Neuronal stem cell (in vitro differentiated cells): Measurements from ENCODE around the gene RING1.
A peak's percentile ranks its signal among the peaks of the same experiment; 100 is the strongest.

Experiments used
- DNase-seq: peaks from one replicate; pipeline ENCODE4 v3.0.0-alpha.2; 2013; ENCODE audit warnings: low spot score
- H2AFZ ChIP-seq: one replicate; pipeline ENCODE4 v1.6.1; 2013; ENCODE audit warnings: mild to moderate bottlenecking, low read length, inconsistent platforms
- H2AK5ac ChIP-seq: 2 replicates; pipeline ENCODE4 v1.6.1; 2013; ENCODE audit warnings: low read depth, mild to moderate bottlenecking, inconsistent platforms, low read length, moderate library complexity, mixed read lengths
- H2BK120ac ChIP-seq: 2 replicates; pipeline ENCODE4 v1.6.1; 2013; ENCODE audit warnings: low read depth, mild to moderate bottlenecking, inconsistent platforms, low read length, moderate library complexity, mixed read lengths
- H2BK12ac ChIP-seq: one replicate; pipeline ENCODE4 v1.6.1; 2013; ENCODE audit warnings: low read length, inconsistent platforms
- H2BK15ac ChIP-seq: 2 replicates; pipeline ENCODE4 v1.6.1; 2013; ENCODE audit warnings: mild to moderate bottlenecking, low read length, inconsistent platforms, mixed read lengths
- H2BK5ac ChIP-seq: one replicate; pipeline ENCODE4 v1.6.1; 2013; ENCODE audit warnings: inconsistent platforms, mild to moderate bottlenecking, low read length, moderate library complexity
- H3K14ac ChIP-seq: one replicate; pipeline ENCODE4 v1.6.1; 2013; ENCODE audit warnings: low read length, inconsistent platforms
- H3K18ac ChIP-seq: 2 replicates; pipeline ENCODE4 v1.6.1; 2013; ENCODE audit warnings: low read length, inconsistent platforms
- H3K23ac ChIP-seq: 2 replicates; pipeline ENCODE4 v1.6.1; 2013; ENCODE audit warnings: low read depth, mild to moderate bottlenecking, mixed read lengths, low read length, inconsistent platforms; ENCODE audit not compliant: poor library complexity
- H3K27ac ChIP-seq: replicated peaks from 3 replicates; pipeline ENCODE4 v1.5.1; 2013; ENCODE audit warnings: low read length, inconsistent platforms
- H3K27me3 ChIP-seq, 3 experiments: 2 replicates each; pipeline ENCODE4 v1.6.1; 2013; ENCODE audit warnings: low read length in 3 of 3, mild to moderate bottlenecking in 2 of 3, inconsistent platforms in 1 of 3, low read depth in 1 of 3, mixed read lengths in 1 of 3, moderate library complexity in 1 of 3; ENCODE audit not compliant: control insufficient read depth in 3 of 3, insufficient read depth in 3 of 3
- H3K36me3 ChIP-seq, 2 donors: replicated peaks in 1 of 2; 2 replicates each; pipeline ENCODE4 v1.6.1; 2013; ENCODE audit warnings: low read length in 2 of 2; ENCODE audit not compliant: control insufficient read depth in 2 of 2, insufficient read depth in 2 of 2
- H3K4ac ChIP-seq: 2 replicates; pipeline ENCODE4 v1.6.1; 2013; ENCODE audit warnings: inconsistent platforms, mild to moderate bottlenecking, low read length, moderate library complexity
- H3K4me1 ChIP-seq, 2 donors: 1 replicate in 1 of 2; 2 replicates in 1 of 2; pipeline ENCODE4 v1.6.1; 2013; ENCODE audit warnings: low read length in 2 of 2, low read depth in 1 of 2; ENCODE audit not compliant: control insufficient read depth in 2 of 2, insufficient read depth in 1 of 2
- H3K4me2 ChIP-seq: one replicate; pipeline ENCODE4 v1.6.1; 2013; ENCODE audit warnings: mild to moderate bottlenecking, low read length, inconsistent platforms; ENCODE audit not compliant: insufficient read depth, poor library complexity, severe bottlenecking
- H3K4me3 ChIP-seq, 2 donors: 2 replicates each; pipeline ENCODE4 v1.5.1; 2013; ENCODE audit warnings: low read length in 2 of 2, mild to moderate bottlenecking in 2 of 2, inconsistent platforms in 1 of 2, moderate library complexity in 1 of 2
- H3K79me1 ChIP-seq: one replicate; pipeline ENCODE4 v1.6.1; 2013; ENCODE audit warnings: low read depth, mild to moderate bottlenecking, inconsistent platforms, low read length, moderate library complexity
- H3K9ac ChIP-seq: one replicate; pipeline ENCODE4 v1.6.1; 2013; ENCODE audit warnings: mild to moderate bottlenecking, low read depth, low read length, inconsistent platforms; ENCODE audit not compliant: poor library complexity
- H3K9me3 ChIP-seq, 2 donors: replicated peaks in 1 of 2; 2 replicates each; pipeline versions ENCODE3 to v1.6.1; 2013; ENCODE audit warnings: low read length in 2 of 2, mild to moderate bottlenecking in 2 of 2, inconsistent platforms in 1 of 2, low read depth in 1 of 2, mixed read lengths in 1 of 2, moderate library complexity in 1 of 2; ENCODE audit not compliant: control insufficient read depth in 2 of 2, insufficient read depth in 1 of 2
- H4K8ac ChIP-seq: one replicate; pipeline ENCODE4 v1.6.1; 2013; ENCODE audit warnings: low read depth, mild to moderate bottlenecking, inconsistent platforms, low read length, moderate library complexity
- H4K91ac ChIP-seq: one replicate; pipeline ENCODE4 v1.6.1; 2013; ENCODE audit warnings: low read length, low read depth, mild to moderate bottlenecking, inconsistent platforms; ENCODE audit not compliant: poor library complexity
- WGBS, 2 donors: extraction: QIAGEN DNeasy Blood & Tissue Kit; methylation state at CpG; one replicate each; pipeline ENCODE4 v1.1.7; 2013; ENCODE audit warnings: missing lambda C conversion rate in 2 of 2, mixed read lengths in 1 of 2; ENCODE audit not compliant: insufficient read length in 2 of 2, insufficient replicate concordance in 1 of 2; ENCODE audit errors: extremely low coverage in 2 of 2; 5-methylcytosine and 5-hydroxymethylcytosine counted together

The RING1 gene

GRCh38 chr6:33193619-33194018 lies 14.7 kb upstream of the RING1 start:
- Histone ChIP-seq H3K36me3 (peaks cover 25 to 40% of the 10 kb centered on the region in 2 donors), H3K79me1 (peaks cover 3% of the 10 kb centered on the region), H3K4me1 (peaks cover 3 to 11% of the 10 kb centered on the region in 2 donors), H3K18ac (no peak overlapping the region), H2AK5ac (no peak overlapping the region), H2BK12ac (no peak overlapping the region), H3K4ac (no peak overlapping the region), H4K8ac (no peak overlapping the region), H3K27me3 (peaks cover 4 to 22% (median 14%) of the 10 kb centered on the region in 3 experiments), H3K9me3 (no peaks in the 10 kb centered on the region), H3K4me3 (no peak overlapping the region), H2BK15ac (no peak overlapping the region), H3K14ac (no peak overlapping the region), H3K4me2 (peak overlapping the region; percentile 81), H3K23ac (no peak overlapping the region), H2BK120ac (no peak overlapping the region), H2BK5ac (no peak overlapping the region), H3K27ac (no peak overlapping the region), H2AFZ (no peak overlapping the region), H3K9ac (no peak overlapping the region), H4K91ac (no peak overlapping the region)
- no CpG with 5 or more reads among the region's 6 CpGs for WGBS, 2 donors
- DNase-seq = no peak

GRCh38 chr6:33194431-33194979 lies 13.8 kb upstream of the RING1 start:
- H3K18ac ChIP-seq = no peak overlapping the region
- H3K23ac ChIP-seq = no peak overlapping the region
- no CpG with 5 or more reads among the region's 8 CpGs for WGBS, 2 donors
- no peak overlapping the region for H3K9ac ChIP-seq
- no peak overlapping the region for H2BK12ac ChIP-seq
- no peak overlapping the region for H3K4me2 ChIP-seq
- peaks cover 5% of the 10 kb centered on the region for H3K79me1 ChIP-seq
- H3K9me3 ChIP-seq = no peaks in the 10 kb centered on the region
- no peak overlapping the region for H2AFZ ChIP-seq
- no peak overlapping the region for H2AK5ac ChIP-seq
- H2BK5ac ChIP-seq = no peak overlapping the region
- no peak overlapping the region for H2BK15ac ChIP-seq
- no peak overlapping the region for H4K8ac ChIP-seq
- H2BK120ac ChIP-seq = no peak overlapping the region
- H3K27me3 ChIP-seq = peaks cover 4 to 22% (median 10%) of the 10 kb centered on the region in 3 experiments
- no peak overlapping the region for H4K91ac ChIP-seq
- peaks cover 7 to 13% of the 10 kb centered on the region in 2 donors for H3K4me1 ChIP-seq
- DNase-seq = no peak
- H3K27ac ChIP-seq = no peak overlapping the region
- H3K4ac ChIP-seq = no peak overlapping the region
- H3K36me3 ChIP-seq = peaks cover 25 to 40% of the 10 kb centered on the region in 2 donors
- no peak overlapping the region for H3K4me3 ChIP-seq
- no peak overlapping the region for H3K14ac ChIP-seq

- no peak overlapping the region for H3K14ac ChIP-seq
- no peak overlapping the region for H2AFZ ChIP-seq
- no peak overlapping the region for H3K4ac ChIP-seq
- H3K18ac ChIP-seq = no peak overlapping the region
- H3K27me3 ChIP-seq = peaks cover 4 to 22% (median 10%) of the 10 kb centered on the region in 3 experiments
- H3K4me2 ChIP-seq = no peak overlapping the region
- H3K4me1 ChIP-seq = peaks cover 8 to 14% of the 10 kb centered on the region in 2 donors
- H4K91ac ChIP-seq = no peak overlapping the region
- H3K79me1 ChIP-seq = peaks cover 7% of the 10 kb centered on the region
- no peak overlapping the region for H2AK5ac ChIP-seq
- no peak overlapping the region for H2BK12ac ChIP-seq
- no peak overlapping the region for H4K8ac ChIP-seq
- H3K9me3 ChIP-seq = no peaks in the 10 kb centered on the region
- H3K27ac ChIP-seq = no peak overlapping the region
- H3K23ac ChIP-seq = no peak overlapping the region
- peaks cover 25 to 40% of the 10 kb centered on the region in 2 donors for H3K36me3 ChIP-seq
- no peak overlapping the region for H2BK5ac ChIP-seq
- no peak overlapping the region for H3K9ac ChIP-seq
- no peak overlapping the region for H2BK120ac ChIP-seq
- DNase-seq = no peak
- WGBS, 2 donors = no CpG with 5 or more reads among the region's 15 CpGs
- H3K4me3 ChIP-seq = no peak overlapping the region
- no peak overlapping the region for H2BK15ac ChIP-seq
These were observed 12.8 kb upstream of the RING1 start for GRCh38 chr6:33195304-33196165.

DNA sequence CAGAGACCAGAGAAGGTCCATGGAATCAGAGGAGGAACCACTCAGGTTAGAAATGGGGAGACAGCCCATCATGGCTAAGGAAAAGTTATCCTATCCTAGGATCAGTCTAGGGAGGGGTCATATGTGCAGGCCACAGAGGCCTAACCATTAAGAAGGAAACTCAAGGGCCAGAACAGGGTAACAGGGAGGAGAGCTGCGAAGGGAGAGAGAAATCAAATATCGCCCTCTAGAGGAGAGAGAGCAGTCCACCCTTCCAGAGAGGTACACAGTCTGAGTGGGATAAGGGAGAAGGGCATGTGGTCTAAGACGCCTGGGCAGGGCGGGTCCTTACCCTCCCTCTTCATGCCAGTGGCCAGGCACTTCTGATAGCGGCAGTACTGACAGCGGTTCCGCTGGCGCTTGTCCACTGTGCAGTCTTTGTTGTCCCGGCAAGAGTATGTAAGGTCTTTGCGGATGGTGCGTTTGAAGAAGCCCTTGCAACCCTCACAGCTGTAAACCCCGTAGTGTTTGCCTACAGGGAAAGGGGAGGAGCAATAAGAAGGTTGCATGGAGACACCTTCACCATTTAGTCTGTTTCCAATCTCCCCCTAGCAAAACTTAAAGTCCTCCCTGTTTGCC lies 10.8 kb upstream of the RING1 start:
- H3K4ac ChIP-seq = no peak overlapping the region
- H3K4me1 ChIP-seq = peaks cover 11 to 17% of the 10 kb centered on the region in 2 donors
- peaks cover 34 to 53% of the 10 kb centered on the region in 2 donors for H3K36me3 ChIP-seq
- H3K9me3 ChIP-seq = no peaks in the 10 kb centered on the region
- DNase-seq = no peak
- no peak overlapping the region for H3K27ac ChIP-seq
- no peak overlapping the region for H2BK12ac ChIP-seq
- no peak overlapping the region for H3K14ac ChIP-seq
- no peak overlapping the region for H2AK5ac ChIP-seq
- no peak overlapping the region for H3K9ac ChIP-seq
- H2BK5ac ChIP-seq = no peak overlapping the region
- peaks cover 0 to 5% (median 0%) of the 10 kb centered on the region in 3 experiments for H3K27me3 ChIP-seq
- no CpG with 5 or more reads among the region's 12 CpGs for whole genome bisulfite sequencing, 2 donors
- no peak overlapping the region for H4K8ac ChIP-seq
- no peak overlapping the region for H4K91ac ChIP-seq
- H2AFZ ChIP-seq = no peak overlapping the region
- H3K79me1 ChIP-seq = peaks cover 17% of the 10 kb centered on the region
- H3K18ac ChIP-seq = no peak overlapping the region
- H3K4me2 ChIP-seq = no peak overlapping the region
- no peak overlapping the region for H3K23ac ChIP-seq
- no peak overlapping the region for H2BK120ac ChIP-seq
- no peak overlapping the region for H3K4me3 ChIP-seq
- no peak overlapping the region for H2BK15ac ChIP-seq
